Transverse colon (tissue), 3 donors: Measurements from ENCODE around the gene ATF6.

ENCODE experiments used
- EP300 ChIP-seq: sonication (generic); formaldehyde crosslinking; IDR thresholded peaks from one replicate; pipeline ENCODE4 v1.6.1; 2017; ENCODE audit warnings: antibody characterized with exemption, low read depth
- POLR2A ChIP-seq: fragments of 450-650 bp; IDR thresholded peaks from one replicate; pipeline ENCODE4 v1.6.1; 2016; ENCODE audit warnings: antibody characterized with exemption, mild to moderate bottlenecking, moderate library complexity
- TF ChIP-seq, protein P1 (sequence below), 5 experiments: fragments of 200-600 bp in 3 of 5; fragments of 450-650 bp in 2 of 5; sonication (generic) in 3 of 5; IDR thresholded peaks; 1 replicate in 2 of 5; 2 replicates in 3 of 5; pipeline ENCODE4 v1.5.1; 2016 to 2017; ENCODE audit warnings: antibody characterized with exemption in 5 of 5, inconsistent platforms in 3 of 5, mild to moderate bottlenecking in 2 of 5, moderate library complexity in 1 of 5

DNA sequence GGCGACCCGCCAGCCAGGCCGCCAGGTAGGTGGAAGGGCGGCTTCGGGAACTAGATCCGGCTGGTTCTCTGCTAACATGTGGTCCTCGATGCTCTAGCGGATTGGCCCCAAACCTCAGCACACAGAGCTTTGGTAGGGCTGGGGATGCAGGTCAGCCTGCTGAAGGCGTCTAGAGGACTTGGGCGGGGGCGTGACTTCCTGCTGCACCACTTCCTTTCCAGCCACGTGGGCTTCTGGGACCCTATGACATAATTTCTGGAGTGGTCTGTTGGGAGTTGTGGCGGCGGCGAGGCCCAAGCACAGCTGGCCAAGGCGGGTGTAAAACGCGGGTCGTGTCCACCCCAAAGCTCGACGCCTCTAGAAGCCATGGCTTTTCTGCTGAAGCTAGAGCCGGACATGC is 124.5 kb downstream of the ATF6 start:
- no peak for TF ChIP-seq EP300
- TF ChIP-seq, protein P1, sequence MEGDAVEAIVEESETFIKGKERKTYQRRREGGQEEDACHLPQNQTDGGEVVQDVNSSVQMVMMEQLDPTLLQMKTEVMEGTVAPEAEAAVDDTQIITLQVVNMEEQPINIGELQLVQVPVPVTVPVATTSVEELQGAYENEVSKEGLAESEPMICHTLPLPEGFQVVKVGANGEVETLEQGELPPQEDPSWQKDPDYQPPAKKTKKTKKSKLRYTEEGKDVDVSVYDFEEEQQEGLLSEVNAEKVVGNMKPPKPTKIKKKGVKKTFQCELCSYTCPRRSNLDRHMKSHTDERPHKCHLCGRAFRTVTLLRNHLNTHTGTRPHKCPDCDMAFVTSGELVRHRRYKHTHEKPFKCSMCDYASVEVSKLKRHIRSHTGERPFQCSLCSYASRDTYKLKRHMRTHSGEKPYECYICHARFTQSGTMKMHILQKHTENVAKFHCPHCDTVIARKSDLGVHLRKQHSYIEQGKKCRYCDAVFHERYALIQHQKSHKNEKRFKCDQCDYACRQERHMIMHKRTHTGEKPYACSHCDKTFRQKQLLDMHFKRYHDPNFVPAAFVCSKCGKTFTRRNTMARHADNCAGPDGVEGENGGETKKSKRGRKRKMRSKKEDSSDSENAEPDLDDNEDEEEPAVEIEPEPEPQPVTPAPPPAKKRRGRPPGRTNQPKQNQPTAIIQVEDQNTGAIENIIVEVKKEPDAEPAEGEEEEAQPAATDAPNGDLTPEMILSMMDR (IDR thresholded peaks at IDR 0.05), result no peak
- no peak for TF ChIP-seq POLR2A
